Measurements from ENCODE around the gene OTOG. TPM values are rescaled to one million over a fixed set of nuclear protein-coding genes. Genes with fewer than 3 reads are reported as not detected.

The OTOG gene
- total RNA-seq, 1 donor from 2014 or later: not detected

- Mint-ChIP-seq H3K27me3 (ENCODE audit: unreplicated experiment) (peaks cover 5% of the 10 kb centered on the region), H3K9me3 (ENCODE audit: unreplicated experiment) (peaks cover 3% of the 10 kb centered on the region), H3K4me3 (ENCODE audit: unreplicated experiment) (no peak overlapping the region), H3K4me1 (ENCODE audit: low read depth, unreplicated experiment) (no peaks in the 10 kb centered on the region), H3K36me3 (ENCODE audit: unreplicated experiment) (peaks cover 8% of the 10 kb centered on the region), H3K27ac (ENCODE audit: unreplicated experiment) (no peak overlapping the region)
- no peak for TF ChIP-seq CTCF (IDR thresholded peaks at IDR 0.05; ENCODE audit: partially characterized antibody, unreplicated experiment)
- DNase-seq: no peak
Measured at GRCh38 chr11:17640493-17641164, 93.6 kb downstream of the OTOG start.

DNA sequence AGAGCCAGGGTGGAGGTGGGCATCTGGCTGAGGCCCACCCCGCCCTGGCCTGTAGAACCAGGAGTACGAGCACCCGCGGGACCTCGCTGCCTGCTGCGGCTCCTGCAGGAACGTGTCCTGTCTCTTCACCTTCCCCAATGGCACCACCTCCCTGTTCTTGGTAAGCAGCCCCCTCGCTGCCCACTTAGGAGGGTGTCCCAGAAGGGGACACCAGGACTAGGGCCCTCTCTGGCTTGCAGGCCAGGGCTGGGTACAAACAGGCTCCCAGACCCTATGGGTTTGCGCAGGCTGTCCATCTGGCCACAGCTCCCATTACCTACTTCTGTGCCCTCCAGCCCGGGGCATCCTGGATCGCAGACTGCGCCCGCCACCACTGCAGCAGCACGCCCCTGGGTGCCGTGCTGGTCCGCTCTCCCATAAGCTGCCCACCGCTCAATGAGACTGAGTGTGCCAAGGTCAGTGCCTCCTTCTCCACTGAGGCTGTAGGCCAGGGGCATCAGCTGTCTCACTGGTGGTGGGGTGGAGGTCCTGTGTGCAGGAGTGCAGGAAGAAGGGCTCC is 94.8 kb downstream of the OTOG start:
- peaks cover 5% of the 10 kb centered on the region for H3K27me3 Mint-ChIP-seq (ENCODE audit: unreplicated experiment)
- peaks cover 8% of the 10 kb centered on the region for H3K36me3 Mint-ChIP-seq (ENCODE audit: unreplicated experiment)
- no peak overlapping the region for H3K4me3 Mint-ChIP-seq (ENCODE audit: unreplicated experiment)
- no peaks in the 10 kb centered on the region for H3K4me1 Mint-ChIP-seq (ENCODE audit: low read depth, unreplicated experiment)
- no peak for DNase-seq
- H3K27ac Mint-ChIP-seq (ENCODE audit: unreplicated experiment): no peak overlapping the region
- no peak for TF ChIP-seq CTCF (IDR thresholded peaks at IDR 0.05; ENCODE audit: partially characterized antibody, unreplicated experiment)
- H3K9me3 Mint-ChIP-seq (ENCODE audit: unreplicated experiment): peaks cover 2% of the 10 kb centered on the region

DNA sequence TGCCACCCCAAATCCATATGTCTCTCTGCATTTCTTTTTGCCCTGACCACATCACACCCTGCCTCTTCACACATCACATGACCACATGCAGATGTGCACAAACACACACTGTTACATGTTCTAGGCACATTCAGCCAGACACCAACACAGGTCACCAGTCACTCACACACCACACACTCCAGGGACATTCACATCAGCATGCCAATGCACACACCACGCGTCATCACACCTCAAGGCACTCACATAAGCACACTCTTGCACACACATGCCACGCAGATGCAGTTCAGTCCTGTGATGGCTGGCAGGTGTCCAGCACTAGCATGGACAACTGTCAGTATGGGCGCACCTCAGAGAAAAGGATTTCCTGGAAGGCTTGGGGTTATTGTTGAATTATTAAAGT is 95.3 kb downstream of the OTOG start:
- no peaks in the 10 kb centered on the region for H3K4me1 Mint-ChIP-seq (ENCODE audit: low read depth, unreplicated experiment)
- no peak overlapping the region for H3K27ac Mint-ChIP-seq (ENCODE audit: unreplicated experiment)
- H3K36me3 Mint-ChIP-seq (ENCODE audit: unreplicated experiment): peaks cover 11% of the 10 kb centered on the region
- peaks cover 2% of the 10 kb centered on the region for H3K9me3 Mint-ChIP-seq (ENCODE audit: unreplicated experiment)
- no peak overlapping the region for H3K4me3 Mint-ChIP-seq (ENCODE audit: unreplicated experiment)
- no peak for DNase-seq
- H3K27me3 Mint-ChIP-seq (ENCODE audit: unreplicated experiment): peaks cover 8% of the 10 kb centered on the region
- no peak for TF ChIP-seq CTCF (IDR thresholded peaks at IDR 0.05; ENCODE audit: partially characterized antibody, unreplicated experiment)

GRCh38 chr11:17642980-17643379 is 95.9 kb downstream of the OTOG start:
- no peak for TF ChIP-seq CTCF (IDR thresholded peaks at IDR 0.05; ENCODE audit: partially characterized antibody, unreplicated experiment)
- DNase-seq: no peak
- Mint-ChIP-seq H3K27ac (ENCODE audit: unreplicated experiment) (no peak overlapping the region), H3K4me1 (ENCODE audit: low read depth, unreplicated experiment) (no peaks in the 10 kb centered on the region), H3K9me3 (ENCODE audit: unreplicated experiment) (peaks cover 2% of the 10 kb centered on the region), H3K4me3 (ENCODE audit: unreplicated experiment) (no peak overlapping the region), H3K36me3 (ENCODE audit: unreplicated experiment) (peaks cover 18% of the 10 kb centered on the region), H3K27me3 (ENCODE audit: unreplicated experiment) (peaks cover 8% of the 10 kb centered on the region)

Data from glutamatergic neuron (in vitro differentiated cells).